22Rv1 (cell line): ENCODE measurements around the gene DOCK8.

Source experiments
- H3K27ac ChIP-seq: fragments of 450-650 bp; 2 replicates; pipeline ENCODE4 v1.5.1; 2017
- ZFX ChIP-seq: fragments of 450-650 bp; IDR thresholded peaks from 2 replicates; pipeline ENCODE4 v1.6.1; 2017; ENCODE audit warnings: antibody characterized with exemption, borderline replicate concordance
- TF ChIP-seq, protein P1 (sequence below): fragments of 450-650 bp; IDR thresholded peaks from 2 replicates; pipeline ENCODE4 v1.5.1; 2017; ENCODE audit warnings: mild to moderate bottlenecking

Gene DOCK8

DNA sequence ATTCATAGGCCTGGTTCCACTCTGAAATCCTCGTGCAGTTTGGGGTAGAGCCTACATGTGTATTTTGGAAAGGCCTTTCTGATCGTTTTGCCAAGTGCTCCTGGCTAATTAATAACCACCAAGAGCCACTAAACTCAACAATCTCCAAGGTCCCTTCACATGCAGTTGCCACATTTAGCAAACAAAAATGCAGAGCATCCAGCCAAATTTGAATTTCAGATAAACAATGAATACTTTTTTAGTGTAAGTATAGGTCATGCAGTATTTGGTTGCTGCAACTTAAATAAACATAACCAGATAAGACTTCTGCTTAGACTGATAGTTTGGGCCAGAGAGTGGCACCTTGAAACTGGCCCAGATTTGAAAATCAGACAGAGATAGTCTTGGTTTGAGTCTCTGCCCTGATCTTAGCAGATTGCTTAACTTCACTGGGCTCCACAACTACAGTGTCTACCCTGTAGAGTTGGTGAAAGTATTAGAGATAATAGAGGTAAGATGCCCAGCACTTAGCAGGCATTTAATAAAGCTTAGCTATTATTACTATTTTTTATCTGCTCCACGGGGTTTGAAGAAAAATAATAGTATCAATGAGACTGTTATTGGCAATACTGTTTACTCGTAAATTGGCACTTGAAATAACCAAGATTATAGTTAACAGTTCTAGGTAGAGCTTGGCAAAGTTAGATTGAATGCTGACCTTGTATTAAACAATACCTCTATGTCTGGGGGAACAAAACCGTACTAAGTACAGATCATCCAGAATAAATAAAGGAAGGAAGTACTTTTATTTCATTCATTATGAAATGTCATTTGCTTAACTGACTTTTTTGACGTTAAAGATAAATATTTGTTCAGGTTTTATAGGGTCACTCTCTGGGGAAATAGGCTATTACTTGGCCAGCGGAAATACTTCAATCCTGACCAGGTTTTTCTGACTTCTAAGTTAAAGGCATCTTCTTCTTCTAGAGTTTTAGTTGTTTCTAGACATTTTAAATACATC lies 274.8 kb downstream of the DOCK8 start:
- no peak for TF ChIP-seq ZFX
- TF ChIP-seq, protein P1, sequence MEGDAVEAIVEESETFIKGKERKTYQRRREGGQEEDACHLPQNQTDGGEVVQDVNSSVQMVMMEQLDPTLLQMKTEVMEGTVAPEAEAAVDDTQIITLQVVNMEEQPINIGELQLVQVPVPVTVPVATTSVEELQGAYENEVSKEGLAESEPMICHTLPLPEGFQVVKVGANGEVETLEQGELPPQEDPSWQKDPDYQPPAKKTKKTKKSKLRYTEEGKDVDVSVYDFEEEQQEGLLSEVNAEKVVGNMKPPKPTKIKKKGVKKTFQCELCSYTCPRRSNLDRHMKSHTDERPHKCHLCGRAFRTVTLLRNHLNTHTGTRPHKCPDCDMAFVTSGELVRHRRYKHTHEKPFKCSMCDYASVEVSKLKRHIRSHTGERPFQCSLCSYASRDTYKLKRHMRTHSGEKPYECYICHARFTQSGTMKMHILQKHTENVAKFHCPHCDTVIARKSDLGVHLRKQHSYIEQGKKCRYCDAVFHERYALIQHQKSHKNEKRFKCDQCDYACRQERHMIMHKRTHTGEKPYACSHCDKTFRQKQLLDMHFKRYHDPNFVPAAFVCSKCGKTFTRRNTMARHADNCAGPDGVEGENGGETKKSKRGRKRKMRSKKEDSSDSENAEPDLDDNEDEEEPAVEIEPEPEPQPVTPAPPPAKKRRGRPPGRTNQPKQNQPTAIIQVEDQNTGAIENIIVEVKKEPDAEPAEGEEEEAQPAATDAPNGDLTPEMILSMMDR, result no peak
- H3K27ac ChIP-seq, result peak overlapping the region; percentile 93

DNA sequence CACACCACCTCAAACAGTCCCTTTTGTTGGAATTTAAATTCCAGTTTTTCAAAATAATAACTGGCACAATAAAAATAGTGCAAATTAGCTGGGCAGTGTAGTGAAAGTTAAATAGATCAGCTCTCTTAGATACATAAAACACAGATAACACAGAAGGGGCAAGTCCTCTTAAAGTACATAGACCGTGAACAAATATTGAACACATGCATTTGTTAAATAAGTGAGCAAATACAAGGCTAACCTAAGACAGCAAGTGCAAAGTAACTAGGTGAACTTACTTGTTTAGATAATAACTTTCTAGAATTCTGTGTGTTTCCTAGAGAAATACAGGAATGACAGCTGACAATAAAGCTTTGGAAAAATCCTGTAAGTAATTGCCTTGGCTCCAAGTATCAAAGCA lies 280.1 kb downstream of the DOCK8 start:
- H3K27ac ChIP-seq, result peak overlapping the region; percentile 77
- TF ChIP-seq, protein P1, result no peak
- no peak for TF ChIP-seq ZFX

DNA sequence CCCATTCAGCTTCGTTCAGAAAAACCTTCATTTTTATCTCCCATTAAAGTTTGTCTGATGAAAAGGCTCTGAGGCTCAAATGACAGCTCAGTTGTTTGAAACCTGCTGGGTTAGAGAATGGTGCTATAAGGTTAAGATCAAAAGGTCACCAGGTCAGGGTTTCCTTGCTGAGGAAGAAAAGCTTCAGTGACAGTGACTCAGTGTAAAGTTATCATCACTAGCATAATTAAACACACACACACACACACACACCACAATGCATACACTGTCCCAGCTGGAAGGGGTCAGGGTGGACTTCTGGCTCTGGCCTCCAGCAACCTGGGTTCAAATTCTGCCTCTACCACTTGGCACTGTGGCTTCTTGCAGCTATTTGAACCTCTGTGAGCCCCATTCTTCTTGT lies 281.1 kb downstream of the DOCK8 start:
- TF ChIP-seq, protein P1, result no peak
- peak overlapping the region; percentile 77 for H3K27ac ChIP-seq

DNA sequence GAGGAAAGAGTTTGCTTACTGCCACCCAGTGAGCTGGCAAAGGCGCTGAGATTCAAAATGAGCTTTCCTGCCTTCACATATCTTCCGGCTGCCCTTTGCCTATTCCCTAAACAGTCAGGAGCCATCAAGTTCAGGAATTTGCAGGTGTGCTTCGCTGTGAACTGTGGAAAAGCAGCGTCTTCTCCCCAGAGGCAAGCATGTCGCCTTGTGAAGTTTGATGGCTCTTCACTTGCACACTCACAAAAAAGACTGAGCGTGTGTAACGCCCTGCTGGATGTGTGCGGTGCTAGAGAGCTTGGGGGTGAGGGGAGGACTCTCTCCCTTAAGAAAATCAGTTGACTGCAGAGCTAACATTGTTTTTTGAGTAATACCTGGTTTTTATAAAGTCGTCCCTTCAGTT lies 288.7 kb downstream of the DOCK8 start:
- TF ChIP-seq ZFX, result no peak
- TF ChIP-seq, protein P1, result no peak
- H3K27ac ChIP-seq, result no peak overlapping the region

DNA sequence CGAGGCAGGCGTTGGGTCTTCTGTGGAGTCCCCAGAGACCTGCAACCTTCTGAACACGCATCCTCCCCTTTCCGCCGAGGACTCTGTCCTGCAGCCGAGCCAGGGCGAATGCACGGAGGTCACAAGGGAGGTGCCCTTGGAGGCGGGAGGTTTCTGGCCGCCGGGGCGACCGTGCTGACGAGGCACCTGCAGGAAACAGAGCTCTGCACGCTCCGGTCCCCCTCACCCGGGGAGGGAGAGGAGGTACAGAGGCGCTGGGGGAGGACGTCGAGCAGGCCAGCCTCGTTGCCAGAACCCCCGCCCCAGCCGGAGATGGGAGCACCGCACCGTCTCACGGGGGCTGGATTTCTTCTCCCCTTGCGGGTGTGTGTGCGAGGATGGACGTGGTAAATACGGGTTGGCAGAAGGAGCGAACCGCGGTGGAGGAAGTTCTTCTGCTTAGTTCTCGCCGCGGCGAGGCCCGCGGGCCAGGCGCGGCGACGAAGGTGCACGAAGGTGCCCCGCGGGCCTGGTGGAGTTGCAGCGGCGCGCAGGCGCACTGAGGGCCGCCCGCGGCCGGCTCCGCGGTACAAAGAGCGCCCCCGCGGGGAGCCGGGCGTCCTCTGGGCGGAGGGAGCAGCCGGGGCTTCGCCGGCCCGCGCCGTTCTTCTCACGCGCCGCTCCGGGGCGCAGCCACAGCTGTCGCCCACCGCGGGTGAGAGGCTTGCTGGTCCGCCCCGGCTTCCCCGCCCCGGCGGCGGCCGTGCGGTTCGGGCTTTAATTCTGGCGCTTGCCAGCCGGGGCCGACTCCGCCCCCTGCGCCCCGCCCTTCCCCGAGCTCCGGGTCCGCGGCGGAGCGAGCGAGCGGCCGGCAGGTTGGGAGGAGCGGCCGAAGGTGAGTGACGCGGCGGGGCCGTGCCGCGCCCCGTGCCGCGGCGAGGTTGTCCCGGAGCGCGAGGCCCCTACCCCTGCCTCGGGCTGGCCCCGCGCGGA lies 289.5 kb downstream of the DOCK8 start, which contains the start of gene KANK1:
Gene KANK1 (plus strand): TSS at position 815 of the 972 bp plus-strand sequence.
- no peak for TF ChIP-seq ZFX
- TF ChIP-seq, protein P1, result peak; percentile 62
- peak within 1 kb of the TSS; percentile 61 for H3K27ac ChIP-seq

DNA sequence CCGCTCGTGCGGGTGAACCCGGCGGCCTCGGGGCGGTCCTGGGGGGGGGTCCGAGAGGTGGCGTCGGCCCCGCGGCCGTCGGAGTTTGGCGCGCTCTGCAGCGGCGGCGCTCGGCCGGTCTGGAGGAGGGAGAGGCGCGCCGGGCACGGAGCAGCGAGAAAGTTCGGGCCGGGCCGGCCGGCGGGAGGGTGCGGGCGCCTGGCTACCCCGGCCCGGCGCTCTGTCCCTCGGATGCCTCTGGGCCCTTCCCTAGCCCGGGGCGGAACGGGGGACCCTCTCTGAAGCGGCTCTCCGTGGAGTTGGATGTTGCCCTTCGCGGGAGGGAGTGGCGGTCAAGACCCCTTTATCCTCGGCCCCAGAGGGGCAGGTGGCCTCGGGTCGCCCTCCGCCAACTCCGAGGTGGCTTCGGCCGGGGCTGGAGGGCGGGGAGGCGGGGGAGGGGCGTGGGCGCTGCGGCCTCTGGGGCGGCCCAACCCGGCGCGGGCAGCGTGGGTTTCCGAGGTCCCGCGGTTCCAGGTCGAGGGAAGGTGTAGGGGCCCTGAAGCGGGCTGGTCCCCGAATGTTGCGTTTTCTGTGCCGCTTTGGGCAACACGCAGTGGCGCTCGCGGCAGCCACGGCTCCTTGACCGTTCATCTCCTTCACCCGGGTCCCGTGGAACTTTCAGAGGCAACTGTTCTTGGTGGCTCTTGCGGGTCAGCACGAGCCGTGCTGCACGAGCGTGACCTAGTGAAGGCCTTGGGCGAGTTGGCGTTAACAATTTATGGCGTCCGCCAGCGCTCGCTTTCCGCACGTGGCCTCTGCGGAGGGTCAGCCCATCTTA lies 290.5 kb downstream of the DOCK8 start:
- TF ChIP-seq, protein P1, result no peak
- no peak for TF ChIP-seq ZFX
- peak overlapping the region; percentile 61 for H3K27ac ChIP-seq
